ENCODE measurements around the gene FBN1. TPM values are rescaled to one million over a fixed set of nuclear protein-coding genes. Genes with fewer than 3 reads are reported as not detected.
A peak's percentile ranks its signal among the peaks of the same experiment; 100 is the strongest.

The FBN1 gene
- total RNA-seq, 2 donors from 2014 or later, result 258 to 300 TPM

GRCh38 chr15:48494631-48495030 lies 150.9 kb downstream of the FBN1 start:
- Histone ChIP-seq H3K36me3 (peaks cover 26% of the 10 kb centered on the region), H3K4me1 (ENCODE audit: control insufficient read depth in 1 of 2, low read depth in 2 of 2) (peaks cover 7 to 18% of the 10 kb centered on the region in 2 donors), H3K27me3 (replicated peaks; ENCODE audit: insufficient read depth) (no peaks in the 10 kb centered on the region), H3K4me3 (no peak overlapping the region), H3K27ac (peak overlapping the region; percentile 51 to 53), H3K9me3 (no peaks in the 10 kb centered on the region)
- no peak for DNase-seq (ENCODE audit: low spot score)
- TF ChIP-seq, protein P1, sequence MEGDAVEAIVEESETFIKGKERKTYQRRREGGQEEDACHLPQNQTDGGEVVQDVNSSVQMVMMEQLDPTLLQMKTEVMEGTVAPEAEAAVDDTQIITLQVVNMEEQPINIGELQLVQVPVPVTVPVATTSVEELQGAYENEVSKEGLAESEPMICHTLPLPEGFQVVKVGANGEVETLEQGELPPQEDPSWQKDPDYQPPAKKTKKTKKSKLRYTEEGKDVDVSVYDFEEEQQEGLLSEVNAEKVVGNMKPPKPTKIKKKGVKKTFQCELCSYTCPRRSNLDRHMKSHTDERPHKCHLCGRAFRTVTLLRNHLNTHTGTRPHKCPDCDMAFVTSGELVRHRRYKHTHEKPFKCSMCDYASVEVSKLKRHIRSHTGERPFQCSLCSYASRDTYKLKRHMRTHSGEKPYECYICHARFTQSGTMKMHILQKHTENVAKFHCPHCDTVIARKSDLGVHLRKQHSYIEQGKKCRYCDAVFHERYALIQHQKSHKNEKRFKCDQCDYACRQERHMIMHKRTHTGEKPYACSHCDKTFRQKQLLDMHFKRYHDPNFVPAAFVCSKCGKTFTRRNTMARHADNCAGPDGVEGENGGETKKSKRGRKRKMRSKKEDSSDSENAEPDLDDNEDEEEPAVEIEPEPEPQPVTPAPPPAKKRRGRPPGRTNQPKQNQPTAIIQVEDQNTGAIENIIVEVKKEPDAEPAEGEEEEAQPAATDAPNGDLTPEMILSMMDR (IDR thresholded peaks at IDR 0.05), result no peak
- no peak for ATAC-seq (ENCODE audit: insufficient number of reproducible peaks, low FRiP score, low read depth)

DNA sequence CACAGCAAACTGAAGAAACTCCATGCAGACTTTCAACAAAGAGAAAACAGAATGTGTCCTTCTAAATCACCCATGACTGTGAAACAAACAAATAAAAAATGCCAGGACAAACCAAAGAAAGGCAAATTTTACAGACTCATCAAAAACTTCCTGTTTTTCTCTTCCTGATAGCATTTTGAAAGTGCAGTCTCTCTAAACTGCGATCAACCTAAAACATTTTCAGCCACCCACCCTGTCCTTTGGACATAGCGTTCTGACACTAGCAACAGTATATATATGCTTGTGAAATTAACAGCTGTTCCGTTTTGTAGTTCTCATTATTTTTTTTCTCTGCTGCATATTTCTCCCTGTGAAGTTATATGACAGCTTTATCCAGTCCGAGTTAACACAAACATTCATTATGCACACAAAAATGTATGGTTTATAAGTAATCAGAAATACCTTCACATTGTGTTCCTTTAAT lies 151.7 kb downstream of the FBN1 start:
- TF ChIP-seq, protein P1 (IDR thresholded peaks at IDR 0.05), result no peak
- peak overlapping the region; percentile 51 to 53 for H3K27ac ChIP-seq
- peaks cover 28% of the 10 kb centered on the region for H3K36me3 ChIP-seq
- ATAC-seq (ENCODE audit: insufficient number of reproducible peaks, low FRiP score, low read depth), result no peak
- H3K27me3 ChIP-seq (replicated peaks; ENCODE audit: insufficient read depth), result no peaks in the 10 kb centered on the region
- H3K9me3 ChIP-seq, result no peaks in the 10 kb centered on the region
- H3K4me3 ChIP-seq, result no peak overlapping the region
- no peak for DNase-seq (ENCODE audit: low spot score)
- H3K4me1 ChIP-seq (ENCODE audit: control insufficient read depth in 1 of 2, low read depth in 2 of 2), result peaks cover 7 to 18% of the 10 kb centered on the region in 2 donors

DNA sequence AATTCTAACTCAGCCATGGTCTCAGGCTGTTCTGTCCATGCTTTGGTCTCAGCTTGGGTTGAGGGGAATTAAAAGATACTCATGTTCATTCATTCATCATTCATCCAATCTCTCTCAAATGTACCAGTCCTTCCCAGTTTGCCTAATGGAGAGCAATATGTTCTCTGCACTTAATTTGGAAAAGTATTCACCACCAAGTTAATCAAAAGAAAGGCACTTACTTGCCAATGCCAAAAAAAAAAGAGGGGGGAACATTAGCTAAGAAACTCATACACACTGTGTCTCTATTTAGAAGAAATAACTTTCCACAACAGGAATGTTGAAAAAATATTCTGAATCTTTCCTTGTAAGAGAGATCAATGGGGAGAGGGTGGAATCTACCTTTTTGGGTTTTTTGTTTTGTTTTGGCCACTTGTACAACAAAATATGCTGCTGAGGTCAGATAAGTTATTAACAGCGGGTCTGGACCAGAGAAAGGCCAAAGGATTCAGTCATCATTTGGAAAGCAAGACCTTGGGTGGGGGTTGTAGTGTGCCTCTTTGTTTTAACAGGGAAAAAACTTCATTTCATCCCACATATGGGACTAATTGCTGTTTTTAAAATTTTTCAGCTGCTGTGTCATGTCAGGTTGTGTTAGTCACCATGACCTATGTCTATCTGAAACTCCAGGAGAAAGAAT lies 152.3 kb downstream of the FBN1 start:
- Histone ChIP-seq H3K4me1 (ENCODE audit: control insufficient read depth in 1 of 2, low read depth in 2 of 2) (peaks cover 7 to 18% of the 10 kb centered on the region in 2 donors), H3K36me3 (peaks cover 32% of the 10 kb centered on the region), H3K9me3 (no peaks in the 10 kb centered on the region), H3K4me3 (no peak overlapping the region), H3K27ac (peak overlapping the region; percentile 51 to 53), H3K27me3 (replicated peaks; ENCODE audit: insufficient read depth) (no peaks in the 10 kb centered on the region)
- DNase-seq (ENCODE audit: low spot score), result no peak
- ATAC-seq (ENCODE audit: insufficient number of reproducible peaks, low FRiP score, low read depth), result peak; percentile 75
- TF ChIP-seq, protein P1 (IDR thresholded peaks at IDR 0.05), result no peak

- ATAC-seq (ENCODE audit: insufficient number of reproducible peaks, low FRiP score, low read depth) (no peak), DNase-seq (ENCODE audit: low spot score) (no peak)
- Histone ChIP-seq H3K27me3 (replicated peaks; ENCODE audit: insufficient read depth) (no peaks in the 10 kb centered on the region), H3K36me3 (peaks cover 52% of the 10 kb centered on the region), H3K4me3 (no peak overlapping the region), H3K9me3 (no peaks in the 10 kb centered on the region), H3K4me1 (ENCODE audit: control insufficient read depth in 1 of 2, low read depth in 2 of 2) (no peaks in the 10 kb centered on the region), H3K27ac (no peak overlapping the region)
- TF ChIP-seq, protein P1 (IDR thresholded peaks at IDR 0.05), result no peak
Measured at GRCh38 chr15:48486228-48486627, 159.3 kb downstream of the FBN1 start.

DNA sequence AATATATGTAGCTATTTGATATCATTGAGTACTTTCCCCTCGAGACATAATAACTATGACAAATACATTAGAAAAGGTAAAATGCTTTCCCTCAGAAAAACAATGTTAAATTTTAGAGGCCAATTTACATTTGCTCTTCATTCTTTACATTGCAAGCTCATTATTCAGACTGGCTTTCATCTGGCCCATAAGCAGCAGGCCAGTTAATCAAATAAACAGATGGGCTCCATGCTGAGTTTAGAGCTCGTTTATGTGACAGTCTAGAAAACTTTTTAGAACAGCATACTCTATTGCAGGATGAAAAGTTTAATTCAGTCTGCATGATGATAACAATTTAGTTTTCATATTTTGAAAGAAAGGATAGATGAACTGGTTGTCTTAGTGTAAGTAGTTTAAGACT lies 163.7 kb downstream of the FBN1 start:
- TF ChIP-seq, protein P1 (IDR thresholded peaks at IDR 0.05), result no peak
- Histone ChIP-seq H3K4me3 (no peak overlapping the region), H3K36me3 (peaks cover 22% of the 10 kb centered on the region), H3K9me3 (no peaks in the 10 kb centered on the region), H3K27ac (no peak overlapping the region), H3K27me3 (replicated peaks; ENCODE audit: insufficient read depth) (no peaks in the 10 kb centered on the region), H3K4me1 (ENCODE audit: control insufficient read depth in 1 of 2, low read depth in 2 of 2) (peaks cover 19 to 21% of the 10 kb centered on the region in 2 donors)
- ATAC-seq (ENCODE audit: insufficient number of reproducible peaks, low FRiP score, low read depth), result no peak
- no peak for DNase-seq (ENCODE audit: low spot score)
